Measurements from ENCODE around the gene FTO. TPM values are rescaled to one million over a fixed set of nuclear protein-coding genes. Genes with fewer than 3 reads are reported as not detected.

Gene FTO
- total and polyA plus RNA-seq, 12 donors: 17.8 to 310 (median 156) TPM

GRCh38 chr16:53891409-53892139, 187.6 kb downstream of the FTO start:
- intact Hi-C loops (cut with DNase I): no loop called here
- Histone ChIP-seq H3K36me3 (replicated peaks in 1 of 2) (peaks cover 0 to 7% of the 10 kb centered on the region in 2 donors), H3K4me3 (no peak overlapping the region), H3K27me3 (no peaks in the 10 kb centered on the region), H3K27ac (no peak overlapping the region), H3K9me3 (replicated peaks in 1 of 3) (no peaks in the 10 kb centered on the region), H3K4me1 (replicated peaks in 1 of 2) (peaks cover 8 to 25% of the 10 kb centered on the region in 2 donors)
- WGBS, 4 donors: 63 to 74% (median 69%) methylated on average over 9 of the region's 9 CpGs
- TF ChIP-seq POLR2A (IDR thresholded peaks at IDR 0.05): no peak
- TF ChIP-seq, protein P1, sequence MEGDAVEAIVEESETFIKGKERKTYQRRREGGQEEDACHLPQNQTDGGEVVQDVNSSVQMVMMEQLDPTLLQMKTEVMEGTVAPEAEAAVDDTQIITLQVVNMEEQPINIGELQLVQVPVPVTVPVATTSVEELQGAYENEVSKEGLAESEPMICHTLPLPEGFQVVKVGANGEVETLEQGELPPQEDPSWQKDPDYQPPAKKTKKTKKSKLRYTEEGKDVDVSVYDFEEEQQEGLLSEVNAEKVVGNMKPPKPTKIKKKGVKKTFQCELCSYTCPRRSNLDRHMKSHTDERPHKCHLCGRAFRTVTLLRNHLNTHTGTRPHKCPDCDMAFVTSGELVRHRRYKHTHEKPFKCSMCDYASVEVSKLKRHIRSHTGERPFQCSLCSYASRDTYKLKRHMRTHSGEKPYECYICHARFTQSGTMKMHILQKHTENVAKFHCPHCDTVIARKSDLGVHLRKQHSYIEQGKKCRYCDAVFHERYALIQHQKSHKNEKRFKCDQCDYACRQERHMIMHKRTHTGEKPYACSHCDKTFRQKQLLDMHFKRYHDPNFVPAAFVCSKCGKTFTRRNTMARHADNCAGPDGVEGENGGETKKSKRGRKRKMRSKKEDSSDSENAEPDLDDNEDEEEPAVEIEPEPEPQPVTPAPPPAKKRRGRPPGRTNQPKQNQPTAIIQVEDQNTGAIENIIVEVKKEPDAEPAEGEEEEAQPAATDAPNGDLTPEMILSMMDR (IDR thresholded peaks at IDR 0.05): no peak
- DNase-seq: no peak

DNA sequence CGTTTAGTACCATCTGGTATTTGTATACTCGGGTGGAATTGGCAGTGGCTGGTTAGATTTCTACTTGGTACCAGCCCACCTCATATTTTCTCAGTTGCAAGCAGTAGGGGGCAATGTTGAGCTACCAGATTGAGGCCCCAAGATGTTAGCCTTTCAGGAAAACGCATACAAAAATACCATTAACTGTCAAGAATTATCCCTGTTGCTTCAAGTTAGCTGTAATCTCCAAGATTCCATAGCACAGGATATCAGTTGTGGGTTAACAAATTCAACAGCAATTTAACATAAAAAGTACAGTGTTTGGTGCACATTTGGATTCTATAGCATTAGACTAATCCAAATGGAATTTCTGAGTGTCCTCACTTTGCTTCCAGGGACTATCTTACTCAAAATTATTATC, 188.2 kb downstream of the FTO start:
- intact Hi-C loops (cut with DNase I): no loop called here

GRCh38 chr16:53893731-53894435, 189.9 kb downstream of the FTO start:
- Histone ChIP-seq H3K27me3 (no peaks in the 10 kb centered on the region), H3K36me3 (replicated peaks in 1 of 2) (peaks cover 0 to 4% of the 10 kb centered on the region in 2 donors), H3K27ac (peak overlapping the region in 1 of 5 donors; percentile 6), H3K4me3 (no peak overlapping the region), H3K9me3 (replicated peaks in 1 of 3) (no peaks in the 10 kb centered on the region), H3K4me1 (replicated peaks in 1 of 2) (peaks cover 8 to 25% of the 10 kb centered on the region in 2 donors)
- DNase-seq: peak in 6 of 7 donors; percentile 28 to 51 (median 38)
- no peak for TF ChIP-seq POLR2A (IDR thresholded peaks at IDR 0.05)
- intact Hi-C loops (cut with DNase I): no loop called here
- 59 to 67% (median 65%) methylated on average over 5 of the region's 5 CpGs for WGBS, 4 donors

More for the DNA sequence above, 188.2 kb downstream of the FTO start:
- Histone ChIP-seq H3K27me3 (no peaks in the 10 kb centered on the region), H3K4me3 (no peak overlapping the region), H3K9me3 (replicated peaks in 1 of 3) (no peaks in the 10 kb centered on the region), H3K27ac (no peak overlapping the region), H3K36me3 (replicated peaks in 1 of 2) (peaks cover 0 to 7% of the 10 kb centered on the region in 2 donors), H3K4me1 (replicated peaks in 1 of 2) (peaks cover 8 to 25% of the 10 kb centered on the region in 2 donors)
- WGBS, 4 donors: 14 to 19% (median 16%) methylated on average over 3 of the region's 3 CpGs
- DNase-seq: peak; percentile 33 to 77 (median 64)
- TF ChIP-seq POLR2A (IDR thresholded peaks at IDR 0.05): no peak
- TF ChIP-seq, protein P1 (IDR thresholded peaks at IDR 0.05): peak; percentile 59 to 83 (median 70)

DNA sequence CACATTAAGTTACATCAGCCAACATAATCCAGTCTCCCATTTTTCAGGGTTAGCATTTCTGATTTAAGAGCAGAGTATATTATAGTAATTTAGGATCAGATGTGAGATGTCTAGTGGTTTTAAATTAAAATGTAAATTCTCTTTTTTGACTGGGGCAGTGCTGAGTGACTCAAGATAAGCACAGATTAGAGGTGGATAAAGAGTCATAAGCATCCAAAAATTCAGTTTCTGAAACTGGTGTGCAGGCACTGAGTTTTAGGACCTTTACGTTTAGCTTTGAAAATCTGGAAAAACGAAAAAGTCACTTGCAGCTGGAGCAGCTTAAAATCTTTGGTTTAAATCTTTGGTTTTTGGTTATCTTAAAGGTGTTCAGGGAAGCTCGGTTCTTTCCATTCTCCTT, 190.7 kb downstream of the FTO start:
- TF ChIP-seq POLR2A (IDR thresholded peaks at IDR 0.05): no peak
- TF ChIP-seq, protein P1 (IDR thresholded peaks at IDR 0.05): no peak
- Histone ChIP-seq H3K27ac (no peak overlapping the region), H3K4me3 (no peak overlapping the region), H3K4me1 (replicated peaks in 1 of 2) (peaks cover 8 to 25% of the 10 kb centered on the region in 2 donors), H3K36me3 (replicated peaks in 1 of 2) (no peaks in the 10 kb centered on the region), H3K27me3 (no peaks in the 10 kb centered on the region), H3K9me3 (replicated peaks in 1 of 3) (no peaks in the 10 kb centered on the region)
- WGBS, 4 donors: 93 to 95% (median 94%) methylated on average over 3 of the region's 3 CpGs
- DNase-seq: no peak
- intact Hi-C loops (cut with DNase I): no loop called here

All from adrenal gland (tissue), 12 donors.